Neural cell (in vitro differentiated cells): ENCODE results near the gene UBXN2A.

Experiments
- EP300 ChIP-seq: fragments of 450-650 bp; conservative IDR thresholded peaks from 2 replicates; pipeline ENCODE4 v1.6.1; 2014; ENCODE audit warnings: antibody characterized with exemption, mild to moderate bottlenecking, moderate library complexity; ENCODE audit not compliant: poor library complexity, severe bottlenecking
- EZH2 ChIP-seq: fragments of 200-600, 300-800 bp; shearing (Covaris generic), sonication (generic); IDR thresholded peaks from 2 replicates; pipeline ENCODE4 v1.6.1; 2014; ENCODE audit warnings: antibody characterized with exemption, low read length, borderline replicate concordance, mild to moderate bottlenecking; ENCODE audit not compliant: insufficient read depth, poor library complexity, severe bottlenecking
- MXI1 ChIP-seq: fragments of 450-650 bp; conservative IDR thresholded peaks from 2 replicates; pipeline ENCODE4 v1.6.1; 2014; ENCODE audit warnings: antibody characterized with exemption, mild to moderate bottlenecking; ENCODE audit not compliant: poor library complexity, severe bottlenecking
- POLR2AphosphoS5 ChIP-seq: IDR thresholded peaks from 2 replicates; pipeline ENCODE4 v1.6.1; 2012
- RAD21 ChIP-seq: fragments of 450-650 bp; conservative IDR thresholded peaks from 2 replicates; pipeline ENCODE4 v1.6.1; 2014; ENCODE audit warnings: antibody characterized with exemption, mild to moderate bottlenecking, moderate library complexity
- TAF1 ChIP-seq: IDR thresholded peaks from 2 replicates; pipeline ENCODE4 v1.6.1; 2012; ENCODE audit warnings: low read depth
- TF ChIP-seq, protein P1 (sequence below): fragments of 450-650 bp; IDR thresholded peaks from 2 replicates; pipeline ENCODE4 v1.5.1; 2014; ENCODE audit warnings: antibody characterized with exemption, mild to moderate bottlenecking, moderate library complexity; ENCODE audit not compliant: poor library complexity, severe bottlenecking
- TF ChIP-seq, protein P2 (sequence below): IDR thresholded peaks from 2 replicates; pipeline ENCODE4 v1.6.1; 2012; ENCODE audit warnings: borderline replicate concordance

DNA sequence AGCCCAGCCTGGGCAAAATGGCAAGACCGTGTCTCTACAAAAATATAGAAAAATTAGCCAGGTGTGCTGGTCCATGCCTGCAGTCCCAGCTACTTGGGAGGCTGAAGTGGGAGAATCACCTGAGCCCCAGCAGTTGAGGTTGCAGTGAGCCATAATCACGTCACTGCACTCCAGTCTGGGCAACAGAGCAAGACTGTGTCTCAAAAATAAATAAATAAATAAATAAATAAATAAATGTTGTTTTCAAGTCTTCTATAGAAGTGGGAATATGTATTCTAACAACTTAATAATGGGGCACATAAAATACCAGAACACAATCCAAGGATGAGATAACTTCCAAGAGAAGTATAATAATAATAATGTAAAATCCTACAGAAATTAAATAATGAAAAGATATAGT is 37.2 kb upstream of the UBXN2A start:
- no peak for TF ChIP-seq POLR2AphosphoS5
- TF ChIP-seq, protein P1, sequence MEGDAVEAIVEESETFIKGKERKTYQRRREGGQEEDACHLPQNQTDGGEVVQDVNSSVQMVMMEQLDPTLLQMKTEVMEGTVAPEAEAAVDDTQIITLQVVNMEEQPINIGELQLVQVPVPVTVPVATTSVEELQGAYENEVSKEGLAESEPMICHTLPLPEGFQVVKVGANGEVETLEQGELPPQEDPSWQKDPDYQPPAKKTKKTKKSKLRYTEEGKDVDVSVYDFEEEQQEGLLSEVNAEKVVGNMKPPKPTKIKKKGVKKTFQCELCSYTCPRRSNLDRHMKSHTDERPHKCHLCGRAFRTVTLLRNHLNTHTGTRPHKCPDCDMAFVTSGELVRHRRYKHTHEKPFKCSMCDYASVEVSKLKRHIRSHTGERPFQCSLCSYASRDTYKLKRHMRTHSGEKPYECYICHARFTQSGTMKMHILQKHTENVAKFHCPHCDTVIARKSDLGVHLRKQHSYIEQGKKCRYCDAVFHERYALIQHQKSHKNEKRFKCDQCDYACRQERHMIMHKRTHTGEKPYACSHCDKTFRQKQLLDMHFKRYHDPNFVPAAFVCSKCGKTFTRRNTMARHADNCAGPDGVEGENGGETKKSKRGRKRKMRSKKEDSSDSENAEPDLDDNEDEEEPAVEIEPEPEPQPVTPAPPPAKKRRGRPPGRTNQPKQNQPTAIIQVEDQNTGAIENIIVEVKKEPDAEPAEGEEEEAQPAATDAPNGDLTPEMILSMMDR = no peak
- no peak for TF ChIP-seq EP300
- no peak for TF ChIP-seq EZH2
- TF ChIP-seq MXI1 = no peak
- TF ChIP-seq, protein P2, sequence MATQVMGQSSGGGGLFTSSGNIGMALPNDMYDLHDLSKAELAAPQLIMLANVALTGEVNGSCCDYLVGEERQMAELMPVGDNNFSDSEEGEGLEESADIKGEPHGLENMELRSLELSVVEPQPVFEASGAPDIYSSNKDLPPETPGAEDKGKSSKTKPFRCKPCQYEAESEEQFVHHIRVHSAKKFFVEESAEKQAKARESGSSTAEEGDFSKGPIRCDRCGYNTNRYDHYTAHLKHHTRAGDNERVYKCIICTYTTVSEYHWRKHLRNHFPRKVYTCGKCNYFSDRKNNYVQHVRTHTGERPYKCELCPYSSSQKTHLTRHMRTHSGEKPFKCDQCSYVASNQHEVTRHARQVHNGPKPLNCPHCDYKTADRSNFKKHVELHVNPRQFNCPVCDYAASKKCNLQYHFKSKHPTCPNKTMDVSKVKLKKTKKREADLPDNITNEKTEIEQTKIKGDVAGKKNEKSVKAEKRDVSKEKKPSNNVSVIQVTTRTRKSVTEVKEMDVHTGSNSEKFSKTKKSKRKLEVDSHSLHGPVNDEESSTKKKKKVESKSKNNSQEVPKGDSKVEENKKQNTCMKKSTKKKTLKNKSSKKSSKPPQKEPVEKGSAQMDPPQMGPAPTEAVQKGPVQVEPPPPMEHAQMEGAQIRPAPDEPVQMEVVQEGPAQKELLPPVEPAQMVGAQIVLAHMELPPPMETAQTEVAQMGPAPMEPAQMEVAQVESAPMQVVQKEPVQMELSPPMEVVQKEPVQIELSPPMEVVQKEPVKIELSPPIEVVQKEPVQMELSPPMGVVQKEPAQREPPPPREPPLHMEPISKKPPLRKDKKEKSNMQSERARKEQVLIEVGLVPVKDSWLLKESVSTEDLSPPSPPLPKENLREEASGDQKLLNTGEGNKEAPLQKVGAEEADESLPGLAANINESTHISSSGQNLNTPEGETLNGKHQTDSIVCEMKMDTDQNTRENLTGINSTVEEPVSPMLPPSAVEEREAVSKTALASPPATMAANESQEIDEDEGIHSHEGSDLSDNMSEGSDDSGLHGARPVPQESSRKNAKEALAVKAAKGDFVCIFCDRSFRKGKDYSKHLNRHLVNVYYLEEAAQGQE = no peak
- TF ChIP-seq TAF1 = no peak
- no peak for TF ChIP-seq RAD21
